ENCODE results near the gene TCF19. TPM values are rescaled to one million over a fixed set of nuclear protein-coding genes. Genes with fewer than 3 reads are reported as not detected.
"Not testable (repeated sequence)": the region's sequence is repeated elsewhere in the genome, so short reads cannot be mapped to it uniquely, and the experiment has no call there.

Gene TCF19
- total and polyA plus RNA-seq, 2 experiments from 2014 or later: 3.7 to 7.3 TPM

DNA sequence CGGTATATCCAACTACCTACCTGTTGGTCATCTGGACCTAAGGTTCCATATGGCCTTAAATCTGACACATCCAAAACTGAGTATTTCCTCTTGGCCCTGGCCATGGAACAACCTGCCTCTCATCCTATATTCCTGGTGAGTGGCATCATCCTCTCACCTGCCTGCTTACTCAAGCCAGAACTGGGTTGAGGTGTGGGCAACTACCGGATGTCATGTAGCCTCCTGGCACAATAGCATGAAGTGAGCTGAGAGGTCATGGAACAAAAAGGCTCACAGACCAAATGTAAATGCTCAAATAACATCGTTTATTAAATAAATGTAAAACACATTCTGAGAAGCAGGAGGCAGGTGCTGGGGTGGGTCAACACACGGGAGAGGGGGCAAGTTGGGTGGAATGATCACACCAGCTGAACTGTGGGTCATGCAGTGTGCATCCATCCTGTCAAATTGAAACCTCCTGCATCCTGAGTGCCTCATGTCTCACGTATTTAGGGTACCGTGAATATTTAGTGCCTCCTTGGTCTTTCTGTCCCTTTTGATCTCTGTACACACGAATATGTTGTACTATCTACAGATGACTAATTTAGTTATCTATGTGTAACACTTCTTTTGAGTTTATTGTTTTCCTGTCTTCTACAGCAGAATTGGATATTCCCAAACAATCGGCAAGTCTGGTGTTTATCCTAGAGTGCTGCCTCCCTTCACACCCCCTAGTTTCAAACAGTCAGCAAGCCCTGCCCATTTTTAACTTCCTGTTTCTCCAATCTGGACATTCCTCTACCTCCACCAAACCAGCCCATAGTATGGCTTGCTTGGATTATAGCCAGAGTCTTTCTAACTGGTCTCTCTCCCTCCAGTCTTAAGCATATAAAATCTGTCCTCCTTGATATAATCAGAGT lies 20.0 kb downstream of the TCF19 start:
- Histone ChIP-seq H3K9me3 (ENCODE audit: low read depth) (no peaks in the 10 kb centered on the region), H3K36me3 (no peaks in the 10 kb centered on the region), H3K4me3 (no peak overlapping the region), H3K4me1 (ENCODE audit: low read depth) (no peaks in the 10 kb centered on the region), H3K27me3 (no peaks in the 10 kb centered on the region), H3K27ac (no peak overlapping the region)
- TF ChIP-seq, protein P1, sequence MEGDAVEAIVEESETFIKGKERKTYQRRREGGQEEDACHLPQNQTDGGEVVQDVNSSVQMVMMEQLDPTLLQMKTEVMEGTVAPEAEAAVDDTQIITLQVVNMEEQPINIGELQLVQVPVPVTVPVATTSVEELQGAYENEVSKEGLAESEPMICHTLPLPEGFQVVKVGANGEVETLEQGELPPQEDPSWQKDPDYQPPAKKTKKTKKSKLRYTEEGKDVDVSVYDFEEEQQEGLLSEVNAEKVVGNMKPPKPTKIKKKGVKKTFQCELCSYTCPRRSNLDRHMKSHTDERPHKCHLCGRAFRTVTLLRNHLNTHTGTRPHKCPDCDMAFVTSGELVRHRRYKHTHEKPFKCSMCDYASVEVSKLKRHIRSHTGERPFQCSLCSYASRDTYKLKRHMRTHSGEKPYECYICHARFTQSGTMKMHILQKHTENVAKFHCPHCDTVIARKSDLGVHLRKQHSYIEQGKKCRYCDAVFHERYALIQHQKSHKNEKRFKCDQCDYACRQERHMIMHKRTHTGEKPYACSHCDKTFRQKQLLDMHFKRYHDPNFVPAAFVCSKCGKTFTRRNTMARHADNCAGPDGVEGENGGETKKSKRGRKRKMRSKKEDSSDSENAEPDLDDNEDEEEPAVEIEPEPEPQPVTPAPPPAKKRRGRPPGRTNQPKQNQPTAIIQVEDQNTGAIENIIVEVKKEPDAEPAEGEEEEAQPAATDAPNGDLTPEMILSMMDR (IDR thresholded peaks at IDR 0.05; ENCODE audit: low read depth, low read length): no peak
- peak in 1 of 2 donors; percentile 57 for DNase-seq (ENCODE audit: low read depth in 1 of 2, low spot score in 1 of 2)

DNA sequence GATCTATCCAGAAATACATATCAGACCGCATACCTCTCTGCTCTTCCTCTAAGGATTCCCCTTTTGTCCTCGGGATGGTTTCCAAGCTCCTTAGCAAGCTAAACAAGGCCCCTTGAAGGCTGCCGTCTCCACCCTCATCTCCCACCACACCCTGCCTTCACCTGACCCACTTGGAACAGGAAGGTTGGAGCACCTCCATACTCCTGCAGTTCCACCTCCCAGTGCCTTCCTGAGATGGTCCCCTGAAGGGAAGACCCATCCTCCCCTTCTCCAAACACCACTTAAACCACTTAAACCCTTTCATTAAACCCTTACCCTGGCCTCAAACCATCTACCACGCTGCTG lies 20.6 kb downstream of the TCF19 start:
- Histone ChIP-seq H3K9me3 (ENCODE audit: low read depth) (no peaks in the 10 kb centered on the region), H3K4me1 (ENCODE audit: low read depth) (no peaks in the 10 kb centered on the region), H3K36me3 (no peaks in the 10 kb centered on the region), H3K4me3 (no peak overlapping the region), H3K27ac (no peak overlapping the region), H3K27me3 (no peaks in the 10 kb centered on the region)
- no peak for DNase-seq (ENCODE audit: low read depth in 1 of 2, low spot score in 1 of 2)
- TF ChIP-seq, protein P1 (IDR thresholded peaks at IDR 0.05; ENCODE audit: low read depth, low read length): no peak

DNA sequence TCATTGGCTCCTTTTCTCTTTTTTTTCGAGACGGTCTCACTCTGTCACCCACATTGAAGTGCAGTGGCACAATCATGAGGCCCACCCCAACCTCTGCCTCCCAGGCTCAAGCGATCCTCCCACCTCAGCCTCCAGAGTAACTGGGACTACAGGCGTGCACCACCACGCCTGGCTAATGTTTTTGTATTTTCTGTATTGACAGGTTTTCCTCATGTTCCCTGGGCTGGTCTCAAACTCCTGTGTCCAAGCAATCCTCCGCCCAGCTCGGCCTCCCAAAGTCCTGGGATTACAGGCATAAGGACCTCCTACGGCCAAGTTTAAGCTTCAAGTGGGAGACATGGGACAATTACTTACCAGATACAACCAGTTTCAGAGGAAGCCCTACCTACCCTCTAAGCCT lies 21.5 kb downstream of the TCF19 start:
- H3K27ac ChIP-seq: no peak overlapping the region
- DNase-seq (ENCODE audit: low read depth in 1 of 2, low spot score in 1 of 2): no peak
- H3K36me3 ChIP-seq: no peaks in the 10 kb centered on the region
- no peaks in the 10 kb centered on the region for H3K4me1 ChIP-seq (ENCODE audit: low read depth)
- TF ChIP-seq, protein P1 (IDR thresholded peaks at IDR 0.05; ENCODE audit: low read depth, low read length): no peak
- no peaks in the 10 kb centered on the region for H3K27me3 ChIP-seq
- H3K4me3 ChIP-seq: no peak overlapping the region
- H3K9me3 ChIP-seq (ENCODE audit: low read depth): no peaks in the 10 kb centered on the region

DNA sequence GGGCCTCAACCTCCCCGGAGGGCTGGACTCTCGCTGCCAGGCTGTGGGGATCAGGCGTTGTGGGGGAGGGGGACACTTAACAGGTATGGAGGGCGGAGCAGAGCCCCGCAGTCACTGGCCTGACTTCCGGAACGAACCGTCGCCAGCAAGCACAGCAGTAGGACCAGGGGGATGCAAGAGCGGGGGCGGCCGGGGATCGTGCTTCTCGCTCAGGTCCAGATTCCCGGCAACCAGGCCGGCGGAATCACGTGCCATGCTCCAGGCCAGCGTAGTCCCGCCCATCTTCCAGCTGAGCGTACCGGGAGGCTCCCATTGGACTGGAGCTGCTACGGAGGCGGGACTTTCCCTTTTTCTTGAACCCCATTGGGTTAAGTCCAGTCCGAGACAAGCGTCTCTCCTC lies 22.1 kb downstream of the TCF19 start:
- Histone ChIP-seq H3K4me1 (ENCODE audit: low read depth) (no peaks in the 10 kb centered on the region), H3K9me3 (ENCODE audit: low read depth) (no peaks in the 10 kb centered on the region), H3K4me3 (no peak overlapping the region), H3K27ac (no peak overlapping the region), H3K36me3 (no peaks in the 10 kb centered on the region), H3K27me3 (no peaks in the 10 kb centered on the region)
- TF ChIP-seq, protein P1 (IDR thresholded peaks at IDR 0.05; ENCODE audit: low read depth, low read length): no peak
- peak in 1 of 2 donors; percentile 83 for DNase-seq (ENCODE audit: low read depth in 1 of 2, low spot score in 1 of 2)

DNA sequence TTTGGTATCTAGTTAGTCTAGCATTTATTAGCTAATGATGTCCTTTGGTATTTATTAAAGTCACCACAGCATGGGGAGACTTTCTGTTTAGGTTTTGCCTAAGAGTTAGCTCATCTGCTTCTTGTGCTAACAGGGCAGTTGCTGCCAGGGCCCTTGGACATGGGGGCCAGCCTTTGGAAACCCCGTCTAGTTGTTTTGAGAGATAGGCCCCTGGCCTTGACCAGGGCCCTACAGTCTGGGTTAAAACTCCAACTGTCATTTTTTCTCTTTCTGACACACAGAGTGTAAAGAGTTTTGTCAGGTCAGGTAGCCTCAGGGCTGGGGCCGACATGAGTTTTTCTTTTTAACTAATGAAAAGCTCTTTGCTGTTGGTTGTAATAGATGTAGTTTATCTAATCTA lies 24.9 kb downstream of the TCF19 start:
- not testable (repeated sequence) for H3K9me3 ChIP-seq (ENCODE audit: low read depth); H3K36me3 ChIP-seq; DNase-seq (ENCODE audit: low read depth in 1 of 2, low spot score in 1 of 2); H3K4me1 ChIP-seq (ENCODE audit: low read depth); H3K27me3 ChIP-seq; H3K4me3 ChIP-seq; H3K27ac ChIP-seq

DNA sequence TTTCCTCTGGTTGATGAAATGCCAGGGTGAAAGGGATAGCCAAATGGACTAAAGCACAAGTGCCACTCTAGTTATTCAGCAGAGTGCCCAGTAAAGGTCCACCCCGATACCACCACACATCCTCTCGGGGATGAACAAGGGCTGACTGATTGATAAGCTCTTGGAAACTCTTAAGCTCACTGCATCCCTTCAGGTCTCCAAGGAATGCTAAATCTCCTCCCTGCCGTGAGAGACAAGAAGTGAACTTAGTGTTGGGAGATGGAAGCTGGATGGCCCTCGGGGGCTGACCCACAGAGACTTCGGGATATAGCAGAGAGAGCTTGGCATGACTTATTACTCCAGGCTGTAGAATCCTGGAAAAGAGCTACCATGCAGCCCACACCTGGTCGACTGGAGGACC lies 25.5 kb downstream of the TCF19 start:
- H3K4me1 ChIP-seq (ENCODE audit: low read depth); H3K27me3 ChIP-seq; H3K9me3 ChIP-seq (ENCODE audit: low read depth); H3K27ac ChIP-seq; H3K4me3 ChIP-seq; H3K36me3 ChIP-seq; DNase-seq (ENCODE audit: low read depth in 1 of 2, low spot score in 1 of 2): not testable (repeated sequence)

DNA sequence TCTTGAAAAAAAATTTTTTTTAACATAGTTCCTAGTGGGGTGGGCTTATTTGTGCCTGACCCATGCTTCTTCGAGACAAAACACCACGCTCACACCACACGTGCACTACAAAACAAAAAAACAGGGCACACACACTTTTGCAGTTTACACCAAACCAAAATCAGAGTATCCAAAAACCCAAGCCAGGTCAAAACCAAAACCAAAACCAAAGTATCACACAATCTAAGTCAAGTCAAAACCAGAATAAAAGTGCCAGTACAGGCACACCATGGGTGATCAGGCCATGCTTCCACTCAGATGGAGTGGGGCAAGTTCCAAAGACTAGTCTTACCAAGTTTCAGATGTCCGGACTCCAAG lies 27.3 kb downstream of the TCF19 start:
- not testable (repeated sequence) for H3K9me3 ChIP-seq (ENCODE audit: low read depth); H3K4me3 ChIP-seq; H3K27ac ChIP-seq; H3K27me3 ChIP-seq; H3K4me1 ChIP-seq (ENCODE audit: low read depth); DNase-seq (ENCODE audit: low read depth in 1 of 2, low spot score in 1 of 2); H3K36me3 ChIP-seq

Measured in cardiac muscle cell (in vitro differentiated cells and primary cell).